Measurements from ENCODE around the gene HELZ.

Gene HELZ

DNA sequence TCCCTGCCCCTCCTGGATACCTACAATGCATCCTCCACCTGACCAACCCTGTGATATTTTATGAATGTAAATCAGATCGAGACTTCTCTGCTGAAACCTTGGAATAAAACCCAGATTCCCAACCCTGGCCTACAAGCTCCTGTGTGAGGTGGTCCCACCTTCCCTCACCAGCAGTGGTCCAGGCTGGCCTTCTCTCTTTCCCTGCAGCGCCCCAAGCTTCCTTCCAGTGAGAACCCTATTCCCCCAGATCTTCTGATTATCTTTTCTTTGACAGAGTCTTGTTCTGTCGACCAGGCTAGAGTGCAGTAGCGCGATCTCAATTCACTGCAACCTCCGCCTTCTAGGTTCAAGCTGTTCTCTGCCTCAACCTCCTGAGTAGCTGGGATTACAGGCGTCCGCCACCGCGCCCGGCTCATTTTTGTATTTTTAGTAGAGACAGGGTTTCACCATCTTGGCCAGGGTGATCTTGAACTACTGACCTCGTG is 2.5 kb upstream of the HELZ start:
- TF ChIP-seq, protein P1, sequence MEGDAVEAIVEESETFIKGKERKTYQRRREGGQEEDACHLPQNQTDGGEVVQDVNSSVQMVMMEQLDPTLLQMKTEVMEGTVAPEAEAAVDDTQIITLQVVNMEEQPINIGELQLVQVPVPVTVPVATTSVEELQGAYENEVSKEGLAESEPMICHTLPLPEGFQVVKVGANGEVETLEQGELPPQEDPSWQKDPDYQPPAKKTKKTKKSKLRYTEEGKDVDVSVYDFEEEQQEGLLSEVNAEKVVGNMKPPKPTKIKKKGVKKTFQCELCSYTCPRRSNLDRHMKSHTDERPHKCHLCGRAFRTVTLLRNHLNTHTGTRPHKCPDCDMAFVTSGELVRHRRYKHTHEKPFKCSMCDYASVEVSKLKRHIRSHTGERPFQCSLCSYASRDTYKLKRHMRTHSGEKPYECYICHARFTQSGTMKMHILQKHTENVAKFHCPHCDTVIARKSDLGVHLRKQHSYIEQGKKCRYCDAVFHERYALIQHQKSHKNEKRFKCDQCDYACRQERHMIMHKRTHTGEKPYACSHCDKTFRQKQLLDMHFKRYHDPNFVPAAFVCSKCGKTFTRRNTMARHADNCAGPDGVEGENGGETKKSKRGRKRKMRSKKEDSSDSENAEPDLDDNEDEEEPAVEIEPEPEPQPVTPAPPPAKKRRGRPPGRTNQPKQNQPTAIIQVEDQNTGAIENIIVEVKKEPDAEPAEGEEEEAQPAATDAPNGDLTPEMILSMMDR (IDR thresholded peaks at IDR 0.05; ENCODE audit: low read depth, low read length, missing control alignments), result no peak
- DNase-seq (ENCODE audit: low read depth), result no peak
- H3K4me3 ChIP-seq (ENCODE audit: low read depth, low read length), result no peak overlapping the region

- H3K4me3 ChIP-seq (ENCODE audit: low read depth, low read length), result peak overlapping the region; percentile 96; the same call in 1 of the 2 replicates
- DNase-seq (ENCODE audit: low read depth), result peak; percentile 71
- TF ChIP-seq, protein P1 (IDR thresholded peaks at IDR 0.05; ENCODE audit: low read depth, low read length, missing control alignments), result no peak
Observed at GRCh38 chr17:67246653-67247415, 1.8 kb upstream of the HELZ start.

GRCh38 chr17:67246403-67246652 is 1.3 kb upstream of the HELZ start:
- peak overlapping the region; percentile 96 for H3K4me3 ChIP-seq (ENCODE audit: low read depth, low read length)
- DNase-seq (ENCODE audit: low read depth), result no peak
- TF ChIP-seq, protein P1 (IDR thresholded peaks at IDR 0.05; ENCODE audit: low read depth, low read length, missing control alignments), result no peak

GRCh38 chr17:67245694-67246402 is 852 bp upstream of the HELZ start:
- DNase-seq (ENCODE audit: low read depth), result no peak
- H3K4me3 ChIP-seq (ENCODE audit: low read depth, low read length), result peak overlapping the region; percentile 96
- TF ChIP-seq, protein P1 (IDR thresholded peaks at IDR 0.05; ENCODE audit: low read depth, low read length, missing control alignments), result no peak

- TF ChIP-seq, protein P1 (IDR thresholded peaks at IDR 0.05; ENCODE audit: low read depth, low read length, missing control alignments), result no peak
- H3K4me3 ChIP-seq (ENCODE audit: low read depth, low read length), result peak overlapping the region; percentile 96
- no peak for DNase-seq (ENCODE audit: low read depth)
Observed at GRCh38 chr17:67244431-67245072, 444 bp downstream of the HELZ start.

DNA sequence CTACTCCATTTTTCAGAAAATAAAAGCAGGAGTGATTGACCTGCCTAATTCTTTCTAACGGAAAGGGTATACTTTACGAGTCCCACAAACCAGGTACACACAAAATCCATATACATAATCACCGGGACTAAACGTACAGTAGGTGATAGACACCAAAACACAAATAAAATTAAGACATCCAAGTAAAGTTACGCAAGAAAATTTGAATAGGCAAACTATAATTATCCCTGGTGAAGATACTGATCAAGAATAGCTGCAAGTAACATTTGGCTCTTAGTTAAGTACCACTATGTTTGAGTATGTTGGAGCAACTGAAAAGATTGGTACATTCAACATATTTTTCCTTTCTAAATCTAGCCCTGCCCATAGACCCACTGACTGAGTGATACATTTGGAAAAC is 1.7 kb downstream of the HELZ start:
- DNase-seq (ENCODE audit: low read depth), result no peak
- TF ChIP-seq, protein P1 (IDR thresholded peaks at IDR 0.05; ENCODE audit: low read depth, low read length, missing control alignments), result no peak
- H3K4me3 ChIP-seq (ENCODE audit: low read depth, low read length), result no peak overlapping the region; the same call in 1 of the 2 replicates

Measured in GM12864 (cell line).